Tibial artery (tissue), 4 donors: ENCODE data around the gene ATPAF1.
"Not testable (repeated sequence)": the region's sequence is repeated elsewhere in the genome, so short reads cannot be mapped to it uniquely, and the experiment has no call there.

ENCODE experiments used
- DNase-seq, 2 donors: peaks; one replicate each; pipeline ENCODE4 v3.0.0-alpha.2; 2019
- H3K27ac ChIP-seq, 2 donors: fragments of 200-600 bp; sonication (generic) in 1 of 2; 1 replicate in 1 of 2; 2 replicates in 1 of 2; pipeline ENCODE4 v1.5.1; 2018 to 2019; ENCODE audit warnings: mild to moderate bottlenecking in 1 of 2
- H3K27me3 ChIP-seq, 2 donors: fragments of 200-600 bp; sonication (generic) in 1 of 2; one replicate each; pipeline versions ENCODE4 v1.5.1 to v1.6.0; 2016 to 2019
- H3K36me3 ChIP-seq, 3 donors: fragments of 200-600 bp; sonication (generic) in 2 of 3; one replicate each; pipeline ENCODE4 v1.5.1; 2016 to 2019; ENCODE audit warnings: mild to moderate bottlenecking in 2 of 3
- H3K4me1 ChIP-seq, 4 donors: fragments of 200-600 bp; sonication (generic) in 2 of 4; 1 replicate in 3 of 4; 2 replicates in 1 of 4; pipeline ENCODE4 v1.5.1; 2016 to 2019
- H3K4me3 ChIP-seq, 2 donors: fragments of 200-600 bp; sonication (generic) in 1 of 2; 1 replicate in 1 of 2; 2 replicates in 1 of 2; pipeline ENCODE4 v1.5.1; 2018 to 2019; ENCODE audit warnings: mild to moderate bottlenecking in 2 of 2
- H3K9me3 ChIP-seq, 3 donors: fragments of 200-600 bp; sonication (generic) in 1 of 3; one replicate each; pipeline ENCODE4 v1.5.1; 2016 to 2019
- intact Hi-C: fragments of 100-400 bp; cut with DNase I; formaldehyde crosslinking; loops from one replicate; pipeline ENCODE4 v1.15.0; 2023; ENCODE audit warnings: low total_unique reads
- TF ChIP-seq, protein P1 (sequence below), 2 experiments: fragments of 200-600 bp in 1 of 2; fragments of 450-650 bp in 1 of 2; IDR thresholded peaks; one replicate each; pipeline ENCODE4 v1.5.1; 2017 to 2019; ENCODE audit warnings: antibody characterized with exemption in 2 of 2, mild to moderate bottlenecking in 1 of 2, moderate library complexity in 1 of 2

Gene ATPAF1

DNA sequence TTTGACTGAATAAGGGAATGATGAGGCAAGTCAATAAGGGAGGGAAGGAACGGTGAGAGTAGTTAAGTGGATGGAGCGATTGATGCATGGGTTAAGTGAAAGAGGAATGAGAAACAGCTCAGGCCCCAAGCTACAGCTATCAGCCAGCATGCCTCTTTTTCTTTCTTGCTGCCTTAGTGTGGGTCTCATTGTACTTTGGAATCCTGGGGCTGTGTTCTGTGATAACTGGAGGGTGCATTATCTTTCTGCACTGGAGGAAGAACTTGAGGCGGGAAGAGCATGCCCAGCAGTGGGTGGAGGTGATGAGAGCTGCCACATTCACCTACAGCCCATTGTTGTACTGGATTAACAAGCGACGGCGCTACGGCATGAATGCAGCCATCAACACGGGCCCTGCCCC lies 4.5 kb upstream of the ATPAF1 start:
- TF ChIP-seq, protein P1, sequence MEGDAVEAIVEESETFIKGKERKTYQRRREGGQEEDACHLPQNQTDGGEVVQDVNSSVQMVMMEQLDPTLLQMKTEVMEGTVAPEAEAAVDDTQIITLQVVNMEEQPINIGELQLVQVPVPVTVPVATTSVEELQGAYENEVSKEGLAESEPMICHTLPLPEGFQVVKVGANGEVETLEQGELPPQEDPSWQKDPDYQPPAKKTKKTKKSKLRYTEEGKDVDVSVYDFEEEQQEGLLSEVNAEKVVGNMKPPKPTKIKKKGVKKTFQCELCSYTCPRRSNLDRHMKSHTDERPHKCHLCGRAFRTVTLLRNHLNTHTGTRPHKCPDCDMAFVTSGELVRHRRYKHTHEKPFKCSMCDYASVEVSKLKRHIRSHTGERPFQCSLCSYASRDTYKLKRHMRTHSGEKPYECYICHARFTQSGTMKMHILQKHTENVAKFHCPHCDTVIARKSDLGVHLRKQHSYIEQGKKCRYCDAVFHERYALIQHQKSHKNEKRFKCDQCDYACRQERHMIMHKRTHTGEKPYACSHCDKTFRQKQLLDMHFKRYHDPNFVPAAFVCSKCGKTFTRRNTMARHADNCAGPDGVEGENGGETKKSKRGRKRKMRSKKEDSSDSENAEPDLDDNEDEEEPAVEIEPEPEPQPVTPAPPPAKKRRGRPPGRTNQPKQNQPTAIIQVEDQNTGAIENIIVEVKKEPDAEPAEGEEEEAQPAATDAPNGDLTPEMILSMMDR (IDR thresholded peaks at IDR 0.05), result no peak
- no peak for DNase-seq
- H3K4me1 ChIP-seq, result peaks cover 0 to 5% (median 0%) of the 10 kb centered on the region in 4 donors
- no peak overlapping the region for H3K27ac ChIP-seq
- H3K27me3 ChIP-seq, result no peaks in the 10 kb centered on the region
- intact Hi-C loops, result no loop called here
- peaks cover 7 to 52% (median 25%) of the 10 kb centered on the region in 3 donors for H3K36me3 ChIP-seq
- H3K9me3 ChIP-seq, result no peaks in the 10 kb centered on the region
- H3K4me3 ChIP-seq, result no peak overlapping the region

GRCh38 chr1:46671554-46671953 lies 3.4 kb upstream of the ATPAF1 start, which contains the start of gene TEX38:
Gene TEX38, plus strand, starts transcription at chr1:46671854. Its CDS starts 81 bp downstream, at chr1:46671935.
- TF ChIP-seq, protein P1 (IDR thresholded peaks at IDR 0.05), result no peak
- H3K4me1 ChIP-seq, result peaks cover 0 to 15% (median 10%) of the 10 kb centered on the region in 4 donors
- H3K4me3 ChIP-seq, result no peak within 1 kb of the TSS
- no peaks in the 10 kb centered on the region for H3K9me3 ChIP-seq
- no peaks in the 10 kb centered on the region for H3K27me3 ChIP-seq
- intact Hi-C loops, result no loop called here
- H3K36me3 ChIP-seq, result peaks cover 0 to 43% (median 17%) of the 10 kb centered on the region in 3 donors
- DNase-seq, result no peak
- no peak within 1 kb of the TSS for H3K27ac ChIP-seq

DNA sequence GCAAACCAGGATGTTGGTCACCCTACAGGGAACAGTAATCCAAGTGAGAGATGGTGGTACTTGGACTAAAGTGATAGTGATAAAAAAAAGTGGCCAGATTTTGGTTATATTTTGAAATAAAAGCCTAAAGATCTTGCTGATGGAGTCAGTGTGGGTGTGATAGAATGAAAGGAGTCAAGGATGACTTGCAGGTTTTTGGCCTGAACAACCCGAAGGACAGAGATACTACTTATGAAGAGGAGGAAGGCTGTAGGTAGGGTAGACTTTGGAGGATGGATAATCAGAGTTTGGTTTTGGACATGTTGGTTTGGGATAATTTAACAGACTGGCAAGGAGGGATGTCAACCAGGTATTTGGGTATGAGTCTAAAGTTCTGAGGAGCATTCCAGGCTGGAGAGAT lies 2.0 kb upstream of the ATPAF1 start:
- TF ChIP-seq, protein P1 (IDR thresholded peaks at IDR 0.05), result no peak
- Histone ChIP-seq H3K9me3 (no peaks in the 10 kb centered on the region), H3K36me3 (peaks cover 2 to 32% (median 12%) of the 10 kb centered on the region in 3 donors), H3K4me1 (peaks cover 0 to 26% (median 20%) of the 10 kb centered on the region in 4 donors), H3K27ac (no peak overlapping the region), H3K27me3 (no peaks in the 10 kb centered on the region), H3K4me3 (no peak overlapping the region)
- no peak for DNase-seq
- intact Hi-C loops, result no loop called here

DNA sequence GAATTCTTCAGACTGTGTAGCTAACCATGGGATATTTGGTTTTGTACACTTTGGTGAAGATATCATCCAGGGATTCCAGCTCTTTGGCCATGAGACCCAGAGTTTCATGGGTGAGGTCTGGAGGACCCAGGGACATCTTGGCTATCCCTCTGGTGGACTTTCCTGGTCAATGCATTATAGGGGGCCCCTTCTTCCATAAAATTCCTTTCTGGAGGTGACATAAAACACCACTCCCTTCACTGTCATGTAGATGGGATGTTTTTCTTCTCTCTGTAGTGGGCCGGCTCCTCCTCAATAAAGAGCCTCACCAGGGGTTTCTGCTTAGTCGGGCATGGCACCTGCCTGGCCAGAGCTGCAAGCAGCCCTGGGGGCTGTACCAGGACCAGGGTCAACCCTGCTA lies 2.2 kb downstream of the ATPAF1 start:
- Histone ChIP-seq H3K27ac (no peak overlapping the region), H3K27me3 (no peaks in the 10 kb centered on the region), H3K9me3 (no peaks in the 10 kb centered on the region), H3K4me1 (peaks cover 0 to 34% (median 22%) of the 10 kb centered on the region in 4 donors), H3K36me3 (peaks cover 19 to 28% (median 26%) of the 10 kb centered on the region in 3 donors), H3K4me3 (no peak overlapping the region)
- DNase-seq, result no peak
- TF ChIP-seq, protein P1 (IDR thresholded peaks at IDR 0.05), result no peak
- intact Hi-C loops, result loop anchor here (5.0 kb wide), 2 partner anchors 49 to 51 kb away; partner anchors contain the start of genes EFCAB14 and MOB3C

GRCh38 chr1:46662919-46663318 lies 5.2 kb downstream of the ATPAF1 start:
- H3K27ac ChIP-seq, H3K4me3 ChIP-seq, intact Hi-C loops, DNase-seq, H3K27me3 ChIP-seq, H3K9me3 ChIP-seq: not testable (repeated sequence)
- H3K36me3 ChIP-seq, result peaks cover 42 to 51% (median 45%) of the 10 kb centered on the region in 3 donors
- H3K4me1 ChIP-seq, result peaks cover 0 to 34% (median 19%) of the 10 kb centered on the region in 4 donors

- H3K9me3 ChIP-seq, H3K4me1 ChIP-seq: not testable (repeated sequence)
Observed at GRCh38 chr1:46660116-46660515, 8.0 kb downstream of the ATPAF1 start.

More at GRCh38 chr1:46660116-46660515, 8.0 kb downstream of the ATPAF1 start:
- H3K4me3 ChIP-seq, intact Hi-C loops, H3K27ac ChIP-seq, H3K27me3 ChIP-seq, DNase-seq: not testable (repeated sequence)
- H3K36me3 ChIP-seq, result peaks cover 66 to 76% (median 72%) of the 10 kb centered on the region in 3 donors
